GM13977 (cell line): Measurements from ENCODE around the gene POLE3.
"Not testable (repeated sequence)": the region's sequence is repeated elsewhere in the genome, so short reads cannot be mapped to it uniquely, and the experiment has no call there.

Experiments used
- DNase-seq: peaks from one replicate; pipeline ENCODE4 v3.0.0; 2012; ENCODE audit warnings: low spot score
- CTCF ChIP-seq: IDR thresholded peaks from 2 replicates; pipeline ENCODE4 v1.5.1; 2012; ENCODE audit warnings: mild to moderate bottlenecking, control low read depth; ENCODE audit not compliant: insufficient read depth; ENCODE audit errors: extremely low read depth, missing control alignments
- in situ Hi-C: fragments of 300-500 bp; cut with MboI; formaldehyde crosslinking; loops from one replicate; pipeline ENCODE4 v1.12.0; 2022; ENCODE audit warnings: low sequenced_read_pairs, low pct_unique_long_range_greater_than_20kb, mixed read lengths, inconsistent platforms; ENCODE audit not compliant: unreplicated experiment

POLE3 gene

GRCh38 chr9:113444736-113445135, 34.3 kb upstream of the POLE3 start:
- no peak for DNase-seq
- in situ Hi-C loops = no loop called here
- TF ChIP-seq CTCF = no peak

GRCh38 chr9:113437716-113438115, 27.2 kb upstream of the POLE3 start:
- not testable (repeated sequence) for DNase-seq

GRCh38 chr9:113436728-113437515, 26.4 kb upstream of the POLE3 start:
- no peak for DNase-seq
- in situ Hi-C loops = no loop called here
- TF ChIP-seq CTCF = no peak

More at GRCh38 chr9:113437716-113438115, 27.2 kb upstream of the POLE3 start:
- in situ Hi-C loops = not testable (repeated sequence)

GRCh38 chr9:113431191-113431590, 20.7 kb upstream of the POLE3 start:
- DNase-seq = no peak
- in situ Hi-C loops = no loop called here
- TF ChIP-seq CTCF = no peak

- no peak for DNase-seq
- no peak for TF ChIP-seq CTCF
- in situ Hi-C loops = no loop called here
Measured at GRCh38 chr9:113428062-113428615, 17.7 kb upstream of the POLE3 start.

GRCh38 chr9:113427629-113428028, 17.2 kb upstream of the POLE3 start:
- no peak for TF ChIP-seq CTCF
- in situ Hi-C loops = no loop called here
- no peak for DNase-seq

- no peak for DNase-seq
- TF ChIP-seq CTCF = no peak
- in situ Hi-C loops = no loop called here
Measured at GRCh38 chr9:113426701-113427100, 16.2 kb upstream of the POLE3 start.
